SK-N-SH (cell line): Measurements from ENCODE around the gene CDC73.

ENCODE experiments used
- EP300 ChIP-seq, 2 experiments: IDR thresholded peaks; 2 replicates each; pipeline versions ENCODE4 v1.4.0 to v1.6.1; 2012; ENCODE audit warnings: borderline replicate concordance in 1 of 2, low read depth in 1 of 2, low read length in 1 of 2
- EZH2phosphoT487 ChIP-seq: fragments of 200-600 bp; sonication (generic); IDR thresholded peaks from 2 replicates; pipeline ENCODE4 v1.6.1; 2017; ENCODE audit warnings: low read depth, mixed run types, mild to moderate bottlenecking, antibody characterized with exemption, moderate library complexity, borderline replicate concordance
- FOXJ3 ChIP-seq: sonication (generic); formaldehyde crosslinking; IDR thresholded peaks from 2 replicates; pipeline ENCODE4 v1.5.1; 2020; ENCODE audit warnings: mild to moderate bottlenecking, missing genetic modification reagents
- JUND ChIP-seq: IDR thresholded peaks from 2 replicates; pipeline ENCODE4 v1.4.0; 2012
- MXI1 ChIP-seq: IDR thresholded peaks from 2 replicates; pipeline ENCODE4 v1.6.1; 2012; ENCODE audit warnings: mild to moderate bottlenecking, low read depth, low read length, improper control_type of control experiment
- POLR2AphosphoS5 ChIP-seq: IDR thresholded peaks from 2 replicates; pipeline ENCODE4 v1.6.1; 2012; ENCODE audit warnings: low read depth, low read length
- RAD21 ChIP-seq: IDR thresholded peaks from 2 replicates; pipeline ENCODE4 v1.6.1; 2012; ENCODE audit warnings: mild to moderate bottlenecking, low read length
- RXRA ChIP-seq: IDR thresholded peaks from 2 replicates; pipeline ENCODE4 v1.4.0; 2012; ENCODE audit warnings: low read depth, mild to moderate bottlenecking, borderline replicate concordance
- SMC3 ChIP-seq: IDR thresholded peaks from 2 replicates; pipeline ENCODE4 v1.6.1; 2012; ENCODE audit warnings: low read depth, low read length, improper control_type of control experiment
- TEAD4 ChIP-seq: IDR thresholded peaks from 2 replicates; pipeline ENCODE4 v1.4.0; 2012; ENCODE audit warnings: mild to moderate bottlenecking, borderline replicate concordance; ENCODE audit not compliant: insufficient read depth
- YY1 ChIP-seq: IDR thresholded peaks from 2 replicates; pipeline ENCODE4 v1.4.0; 2012; ENCODE audit warnings: low read depth, mild to moderate bottlenecking
- TF ChIP-seq, protein P1 (sequence below): IDR thresholded peaks from 2 replicates; pipeline ENCODE4 v1.4.0; 2012; ENCODE audit warnings: low read depth
- TF ChIP-seq, protein P2 (sequence below): fragments of 200-600 bp; sonication (generic); IDR thresholded peaks from 2 replicates; pipeline ENCODE4 v1.6.1; 2017; ENCODE audit warnings: antibody characterized with exemption, mild to moderate bottlenecking, moderate library complexity
- TF ChIP-seq, protein P3 (sequence below): IDR thresholded peaks from 2 replicates; pipeline ENCODE4 v1.4.0; 2012; ENCODE audit warnings: low read depth, borderline replicate concordance

DNA sequence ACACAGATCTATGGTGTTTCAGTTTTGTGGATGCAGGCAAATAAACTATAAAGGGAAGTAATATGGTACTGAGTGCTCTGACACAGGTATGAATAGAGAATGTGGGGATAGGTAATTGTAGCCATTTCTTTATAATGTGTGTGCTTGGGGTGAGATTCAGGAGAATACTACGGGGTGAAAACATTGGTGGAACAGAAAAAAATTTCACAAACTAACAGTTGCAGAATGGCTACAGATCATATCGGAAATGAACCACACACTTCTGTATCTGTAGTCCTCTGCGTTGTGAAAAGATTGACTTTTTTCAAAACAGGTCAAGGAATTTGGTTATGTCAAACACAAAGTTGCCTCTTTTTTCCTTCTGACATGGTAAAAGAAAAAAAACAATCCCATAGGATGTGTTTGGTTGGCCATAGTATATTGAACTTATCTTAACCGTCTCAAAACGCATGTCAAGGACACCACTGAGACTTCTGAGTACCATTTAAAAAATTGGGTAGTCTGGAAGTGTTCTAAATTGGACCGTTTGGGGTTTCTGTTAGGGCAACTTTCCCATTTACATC, 1.1 kb upstream of the CDC73 start:
- TF ChIP-seq EZH2phosphoT487 (no peak), EP300 (IDR thresholded peaks at IDR 0.05; ENCODE audit: borderline replicate concordance in 1 of 2, low read depth in 1 of 2, low read length in 1 of 2) (no peak), JUND (no peak), FOXJ3 (CRISPR knock-in tag) (no peak), SMC3 (no peak), RAD21 (no peak), RXRA (no peak), YY1 (no peak), POLR2AphosphoS5 (no peak), TEAD4 (no peak), MXI1 (no peak)
- TF ChIP-seq, protein P1, sequence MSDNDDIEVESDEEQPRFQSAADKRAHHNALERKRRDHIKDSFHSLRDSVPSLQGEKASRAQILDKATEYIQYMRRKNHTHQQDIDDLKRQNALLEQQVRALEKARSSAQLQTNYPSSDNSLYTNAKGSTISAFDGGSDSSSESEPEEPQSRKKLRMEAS, result no peak
- TF ChIP-seq, protein P2, sequence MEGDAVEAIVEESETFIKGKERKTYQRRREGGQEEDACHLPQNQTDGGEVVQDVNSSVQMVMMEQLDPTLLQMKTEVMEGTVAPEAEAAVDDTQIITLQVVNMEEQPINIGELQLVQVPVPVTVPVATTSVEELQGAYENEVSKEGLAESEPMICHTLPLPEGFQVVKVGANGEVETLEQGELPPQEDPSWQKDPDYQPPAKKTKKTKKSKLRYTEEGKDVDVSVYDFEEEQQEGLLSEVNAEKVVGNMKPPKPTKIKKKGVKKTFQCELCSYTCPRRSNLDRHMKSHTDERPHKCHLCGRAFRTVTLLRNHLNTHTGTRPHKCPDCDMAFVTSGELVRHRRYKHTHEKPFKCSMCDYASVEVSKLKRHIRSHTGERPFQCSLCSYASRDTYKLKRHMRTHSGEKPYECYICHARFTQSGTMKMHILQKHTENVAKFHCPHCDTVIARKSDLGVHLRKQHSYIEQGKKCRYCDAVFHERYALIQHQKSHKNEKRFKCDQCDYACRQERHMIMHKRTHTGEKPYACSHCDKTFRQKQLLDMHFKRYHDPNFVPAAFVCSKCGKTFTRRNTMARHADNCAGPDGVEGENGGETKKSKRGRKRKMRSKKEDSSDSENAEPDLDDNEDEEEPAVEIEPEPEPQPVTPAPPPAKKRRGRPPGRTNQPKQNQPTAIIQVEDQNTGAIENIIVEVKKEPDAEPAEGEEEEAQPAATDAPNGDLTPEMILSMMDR, result no peak
- TF ChIP-seq, protein P3, sequence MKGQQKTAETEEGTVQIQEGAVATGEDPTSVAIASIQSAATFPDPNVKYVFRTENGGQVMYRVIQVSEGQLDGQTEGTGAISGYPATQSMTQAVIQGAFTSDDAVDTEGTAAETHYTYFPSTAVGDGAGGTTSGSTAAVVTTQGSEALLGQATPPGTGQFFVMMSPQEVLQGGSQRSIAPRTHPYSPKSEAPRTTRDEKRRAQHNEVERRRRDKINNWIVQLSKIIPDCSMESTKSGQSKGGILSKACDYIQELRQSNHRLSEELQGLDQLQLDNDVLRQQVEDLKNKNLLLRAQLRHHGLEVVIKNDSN, result no peak
